ENCODE measurements around the gene SGMS1. TPM values are rescaled to one million over a fixed set of nuclear protein-coding genes. Genes with fewer than 3 reads are reported as not detected.

Gene SGMS1
- total RNA-seq, 1 experiment from 2014 or later: 31.8 TPM

DNA sequence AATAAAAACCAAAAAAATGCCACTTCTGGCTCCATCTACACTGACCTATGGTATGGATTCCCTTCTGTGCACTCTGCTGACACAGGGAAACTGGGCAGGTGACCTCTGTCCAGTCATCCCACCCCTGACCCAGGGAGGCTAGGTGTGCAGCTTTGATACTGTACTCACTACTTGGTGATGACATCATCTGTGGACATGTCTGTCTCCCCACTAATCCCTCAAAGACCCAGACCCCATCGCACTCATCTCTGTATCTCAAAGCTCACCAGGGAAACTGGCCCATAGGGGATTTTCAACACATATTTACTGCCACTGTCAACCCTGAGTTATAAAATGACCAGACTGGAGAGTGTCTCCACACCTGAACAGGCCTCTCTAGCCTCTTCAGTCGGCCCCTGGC lies 10.6 kb downstream of the SGMS1 start:
- no peak for DNase-seq (ENCODE audit: low read depth)

DNA sequence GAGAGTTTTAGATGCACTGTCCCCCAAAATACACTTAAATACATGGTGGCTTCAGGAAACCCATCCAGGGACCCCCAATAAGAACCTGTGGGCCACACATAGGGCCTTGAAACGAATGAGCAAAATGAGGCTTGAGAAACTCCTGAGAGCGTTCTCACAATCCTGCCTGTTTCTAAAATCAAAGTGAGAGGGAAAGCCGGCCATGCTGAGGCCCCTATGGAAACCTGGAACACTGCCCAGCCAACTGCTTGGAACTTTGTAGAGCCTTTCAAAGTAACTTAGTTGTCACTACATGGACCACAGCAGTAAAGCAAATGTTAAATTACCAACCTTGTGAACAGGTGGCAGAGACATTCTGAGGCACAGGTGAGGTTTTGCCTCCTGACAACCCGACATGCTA lies 13.4 kb downstream of the SGMS1 start:
- DNase-seq (ENCODE audit: low read depth): no peak

DNA sequence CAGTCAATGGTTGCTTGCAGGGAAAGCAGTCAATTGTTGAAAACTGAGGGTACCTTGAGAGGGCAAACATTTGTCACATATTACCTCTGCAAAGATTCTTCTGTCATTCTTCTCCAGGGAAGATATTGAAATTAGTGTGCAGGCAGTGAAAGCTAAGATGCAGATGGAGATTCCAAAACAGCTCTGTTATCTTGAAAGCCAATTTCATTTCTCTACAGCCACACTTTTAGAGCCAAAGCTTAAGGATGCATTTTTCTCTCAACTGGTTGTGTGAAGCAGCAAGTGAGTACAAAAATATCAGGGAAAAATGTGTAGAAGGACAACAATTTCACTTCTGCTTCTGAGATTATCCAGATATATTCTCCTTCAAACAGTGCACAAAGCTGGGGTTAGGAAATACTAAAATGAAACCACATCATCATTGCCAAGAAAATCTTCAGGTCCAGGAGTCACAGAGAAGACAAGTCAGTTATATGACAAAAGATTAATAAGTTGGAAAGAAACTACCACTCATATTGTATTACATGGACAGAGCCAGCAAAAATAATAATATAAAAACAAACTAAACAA lies 16.3 kb downstream of the SGMS1 start:
- DNase-seq (ENCODE audit: low read depth): no peak

DNA sequence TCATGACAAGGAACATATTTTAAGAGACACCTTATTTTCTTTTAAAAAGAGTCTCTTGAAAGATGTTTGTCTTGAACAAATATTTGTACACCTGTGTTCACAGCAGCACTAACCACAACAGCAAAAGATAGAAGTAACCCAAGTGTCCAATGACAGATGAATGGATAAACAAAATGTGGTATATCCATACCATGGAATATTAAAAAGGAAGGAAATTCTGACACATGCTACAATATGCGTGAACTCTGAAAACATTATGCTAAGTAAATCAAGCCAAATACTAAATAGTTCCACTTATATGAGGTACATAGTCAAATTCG lies 17.8 kb downstream of the SGMS1 start:
- DNase-seq (ENCODE audit: low read depth): no peak

DNA sequence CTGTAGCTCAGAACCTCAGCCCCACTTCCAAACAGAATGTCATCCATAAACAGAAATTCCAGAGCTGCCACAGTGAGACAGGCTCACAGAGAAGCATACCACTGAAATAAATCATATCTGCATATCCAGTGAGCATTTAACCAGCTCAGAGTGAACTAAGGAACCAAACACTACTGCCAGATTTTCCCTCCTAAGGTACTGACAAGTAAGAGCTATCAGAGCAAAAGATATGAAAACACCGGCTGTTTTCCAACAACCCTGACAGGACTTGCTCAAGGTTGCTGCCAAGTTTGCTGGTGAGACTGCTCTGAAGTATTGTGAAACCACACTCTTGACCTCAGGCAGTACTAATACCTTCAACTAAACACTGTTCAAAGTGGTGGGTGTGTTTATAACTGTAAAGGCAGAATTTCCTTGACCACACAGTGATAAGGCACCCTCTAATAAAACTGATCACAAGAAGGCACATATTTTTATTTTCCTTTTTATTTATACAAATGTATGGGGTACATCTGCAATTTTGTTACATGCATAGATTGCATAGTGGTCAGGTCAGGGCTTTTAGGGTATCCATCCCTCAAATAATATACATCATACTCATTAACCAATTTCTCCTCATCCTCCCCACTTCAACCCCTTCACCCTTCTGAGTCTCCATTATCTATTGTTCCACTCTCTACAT lies 18.3 kb downstream of the SGMS1 start:
- peak; percentile 91 for DNase-seq (ENCODE audit: low read depth)

DNA sequence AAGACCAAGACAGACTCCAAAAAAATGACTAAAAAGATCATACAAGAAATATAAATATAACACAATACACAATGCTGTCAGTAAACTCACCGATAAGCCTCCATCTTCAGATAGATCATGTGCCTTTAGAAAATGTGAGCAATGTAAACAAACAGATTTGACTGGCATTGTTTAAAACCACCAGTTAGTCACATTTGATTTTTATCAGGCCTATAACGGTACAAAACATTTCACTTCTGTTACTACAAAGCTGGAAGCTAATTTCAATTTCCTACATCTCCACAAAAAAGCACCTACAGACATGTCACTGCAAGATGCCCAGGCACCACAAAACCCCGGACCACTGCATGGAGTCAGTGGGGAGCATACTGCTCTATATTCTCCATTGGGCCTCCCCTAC lies 18.9 kb downstream of the SGMS1 start:
- peak; percentile 47 for DNase-seq (ENCODE audit: low read depth)

DNA sequence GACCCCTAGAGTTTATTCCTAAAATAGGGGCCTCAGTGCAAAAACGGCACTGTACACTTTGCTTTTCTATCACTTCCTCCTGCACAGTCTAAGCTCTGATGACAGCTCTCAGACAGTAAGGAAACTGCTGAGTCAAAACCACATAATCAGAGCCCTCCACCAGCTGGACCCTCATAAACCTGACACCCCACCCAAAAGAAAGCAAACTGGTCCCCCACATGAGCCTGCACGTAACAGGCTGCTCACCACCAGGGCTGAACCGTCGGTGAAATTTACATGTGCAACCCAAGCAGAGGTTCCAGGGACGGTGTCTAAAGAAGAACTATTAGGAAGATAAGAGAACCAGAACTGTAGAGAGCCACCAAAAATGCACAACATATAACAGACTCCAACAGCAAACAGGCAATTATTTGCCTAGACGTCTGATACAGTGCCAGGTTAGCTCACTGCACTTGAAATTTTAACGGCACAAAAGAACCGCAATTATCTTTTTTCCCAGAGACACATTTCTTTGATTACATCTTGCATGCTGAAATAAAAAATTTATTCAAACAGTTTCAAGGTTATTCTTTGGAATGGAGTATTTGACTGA lies 19.6 kb downstream of the SGMS1 start:
- DNase-seq (ENCODE audit: low read depth): no peak

DNA sequence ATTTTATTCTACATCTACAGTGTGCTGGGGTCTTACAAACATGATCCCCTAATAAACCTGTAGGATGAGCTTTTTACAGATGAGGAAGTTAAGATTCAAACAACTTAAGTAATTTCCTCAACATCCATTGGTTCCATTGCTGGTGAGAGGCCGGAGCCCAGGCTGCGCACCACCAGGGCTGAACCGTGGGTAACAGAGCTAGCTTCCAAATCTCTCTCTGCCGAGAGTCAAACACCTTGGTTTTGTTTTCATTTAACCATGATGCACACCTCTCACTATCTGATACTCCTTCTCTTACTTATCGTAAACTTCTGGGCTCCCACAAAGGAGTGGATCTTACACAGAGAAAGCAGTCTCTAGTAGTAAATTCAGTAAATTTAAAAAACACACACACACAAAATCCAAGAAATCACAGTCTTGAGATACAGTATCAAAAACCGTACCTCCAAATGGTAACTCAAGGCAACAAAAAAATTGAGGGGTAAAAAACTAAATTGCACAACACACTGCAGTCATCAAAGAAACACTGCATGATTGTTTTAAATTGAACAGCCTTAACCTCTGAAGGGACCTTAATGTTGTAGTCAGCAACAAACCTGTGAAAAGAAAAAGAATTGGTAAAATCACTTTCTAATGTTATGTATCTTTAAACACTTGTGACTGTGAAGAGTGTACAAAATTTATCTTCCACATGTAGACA lies 20.5 kb downstream of the SGMS1 start:
- DNase-seq (ENCODE audit: low read depth): no peak

DNA sequence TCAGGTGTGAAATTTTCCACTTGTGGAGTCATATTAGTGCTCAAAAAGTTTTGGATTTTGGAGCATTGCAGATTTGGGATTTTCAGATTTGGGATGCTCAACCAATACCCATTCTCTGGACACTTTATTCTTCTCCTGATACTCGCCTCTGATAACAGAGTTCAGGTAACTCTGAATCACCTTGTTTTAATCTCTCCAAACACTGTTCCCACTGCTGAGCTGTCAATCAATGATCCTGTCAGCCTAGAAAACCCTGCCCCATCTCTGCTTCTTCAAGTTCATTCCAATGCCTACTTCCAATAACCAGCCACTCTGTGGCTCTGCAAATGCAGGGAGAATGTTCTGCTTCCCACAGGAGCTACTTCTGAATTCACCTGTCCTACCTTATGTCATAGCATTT lies 21.8 kb downstream of the SGMS1 start:
- no peak for DNase-seq (ENCODE audit: low read depth)

DNA sequence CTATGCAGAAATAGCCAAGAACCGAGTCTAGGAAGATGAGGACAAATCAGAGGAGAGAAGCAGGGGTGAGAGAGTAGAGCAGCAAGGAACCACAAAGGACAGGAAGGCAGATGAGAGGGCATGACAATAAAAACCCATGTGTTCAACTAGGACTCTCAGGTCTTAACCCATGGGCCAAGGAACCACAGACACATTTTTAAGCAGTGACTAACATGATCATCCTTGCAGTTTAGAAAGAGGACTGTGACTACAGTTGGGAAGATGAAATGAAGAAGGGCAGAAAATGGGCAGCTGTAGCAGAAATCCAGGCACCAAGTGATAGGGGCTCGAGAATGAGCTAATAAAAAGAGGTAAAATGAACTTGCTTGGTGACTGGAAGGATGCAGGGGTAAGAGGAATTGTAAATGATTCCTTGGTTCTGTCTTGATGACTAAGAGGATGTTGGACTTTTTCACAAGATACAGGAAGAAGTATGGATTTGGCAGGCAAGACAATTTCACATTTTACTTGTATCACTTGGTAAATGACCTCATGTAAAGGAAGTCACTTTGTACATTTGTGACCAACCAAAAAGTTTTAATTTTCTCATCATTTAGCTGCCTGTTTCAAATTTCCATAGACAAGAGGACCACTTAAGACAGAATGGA lies 22.8 kb downstream of the SGMS1 start:
- peak; percentile 90 for DNase-seq (ENCODE audit: low read depth)

DNA sequence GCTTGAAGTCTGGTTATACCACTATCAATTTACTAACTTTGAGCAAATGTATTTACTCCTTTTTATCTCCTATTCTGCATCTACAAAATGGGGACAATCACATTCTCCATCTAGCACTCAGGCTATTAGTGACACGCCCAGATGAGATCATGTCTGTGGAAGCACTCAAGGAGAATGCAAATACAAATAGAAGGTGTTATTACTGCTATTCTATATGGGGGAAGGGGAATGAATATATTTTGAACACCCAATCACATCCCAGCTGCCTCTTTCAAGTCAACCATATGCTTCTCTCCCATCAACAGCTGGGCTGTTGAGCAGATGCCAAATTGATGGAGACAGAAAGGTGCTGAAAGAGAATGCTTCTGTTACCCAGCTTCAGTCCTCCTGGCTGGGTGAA lies 23.5 kb downstream of the SGMS1 start:
- peak; percentile 50 for DNase-seq (ENCODE audit: low read depth)

DNA sequence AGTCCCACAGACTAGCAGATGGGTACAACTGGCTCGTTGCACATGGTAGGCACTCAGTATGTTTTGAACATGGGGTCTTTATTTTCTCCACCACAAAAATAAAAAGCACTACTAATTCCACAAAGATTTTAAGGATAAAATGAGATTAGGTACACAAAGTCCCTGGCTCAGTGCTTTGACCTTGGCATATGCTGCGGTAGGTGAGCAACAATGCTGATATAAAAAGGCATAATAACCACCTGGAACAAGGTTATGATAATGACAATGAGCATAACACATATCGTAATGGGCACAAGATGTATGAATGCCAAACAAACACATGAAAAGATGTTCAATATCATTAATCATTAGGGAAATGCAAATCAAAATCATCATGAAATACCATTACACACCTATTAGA lies 26.9 kb downstream of the SGMS1 start:
- no peak for DNase-seq (ENCODE audit: low read depth)

DNA sequence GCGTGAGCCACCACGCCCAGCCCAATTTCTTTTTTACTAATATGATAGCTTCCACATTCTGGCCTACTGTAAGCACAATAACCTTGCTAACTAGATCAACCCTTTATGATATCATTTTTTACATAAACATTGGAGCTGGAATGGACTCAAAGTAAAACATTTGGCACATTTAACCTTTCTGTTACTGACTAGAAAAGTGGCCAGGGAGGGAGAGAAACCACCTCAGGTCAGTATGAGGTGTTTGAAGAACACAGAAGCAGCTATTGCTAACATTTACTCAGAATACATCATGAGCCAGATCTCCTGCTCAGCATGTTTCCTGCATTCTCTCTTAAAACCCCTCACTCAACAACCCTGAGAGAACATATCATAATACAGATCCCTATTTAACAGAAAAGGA lies 27.3 kb downstream of the SGMS1 start:
- no peak for DNase-seq (ENCODE audit: low read depth)

DNA sequence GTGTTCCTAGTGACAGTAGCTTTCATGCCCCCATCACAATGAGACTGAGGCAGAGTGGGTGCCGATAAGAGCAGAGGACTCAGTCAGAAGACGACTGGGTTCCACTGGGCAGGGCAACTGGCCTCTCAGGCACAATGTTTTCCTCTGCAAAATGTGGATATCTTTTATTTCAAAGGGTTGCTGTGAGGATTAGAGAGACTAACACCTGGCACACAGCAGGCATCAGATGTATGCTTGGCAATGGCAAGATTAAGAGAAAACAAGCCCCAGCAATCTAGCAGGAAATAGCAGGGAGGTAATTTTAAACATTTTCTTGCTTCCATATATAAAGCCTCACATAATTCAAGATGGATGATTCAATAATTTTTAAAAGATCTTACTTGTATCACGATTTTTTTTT lies 28.0 kb downstream of the SGMS1 start:
- no peak for DNase-seq (ENCODE audit: low read depth)

DNA sequence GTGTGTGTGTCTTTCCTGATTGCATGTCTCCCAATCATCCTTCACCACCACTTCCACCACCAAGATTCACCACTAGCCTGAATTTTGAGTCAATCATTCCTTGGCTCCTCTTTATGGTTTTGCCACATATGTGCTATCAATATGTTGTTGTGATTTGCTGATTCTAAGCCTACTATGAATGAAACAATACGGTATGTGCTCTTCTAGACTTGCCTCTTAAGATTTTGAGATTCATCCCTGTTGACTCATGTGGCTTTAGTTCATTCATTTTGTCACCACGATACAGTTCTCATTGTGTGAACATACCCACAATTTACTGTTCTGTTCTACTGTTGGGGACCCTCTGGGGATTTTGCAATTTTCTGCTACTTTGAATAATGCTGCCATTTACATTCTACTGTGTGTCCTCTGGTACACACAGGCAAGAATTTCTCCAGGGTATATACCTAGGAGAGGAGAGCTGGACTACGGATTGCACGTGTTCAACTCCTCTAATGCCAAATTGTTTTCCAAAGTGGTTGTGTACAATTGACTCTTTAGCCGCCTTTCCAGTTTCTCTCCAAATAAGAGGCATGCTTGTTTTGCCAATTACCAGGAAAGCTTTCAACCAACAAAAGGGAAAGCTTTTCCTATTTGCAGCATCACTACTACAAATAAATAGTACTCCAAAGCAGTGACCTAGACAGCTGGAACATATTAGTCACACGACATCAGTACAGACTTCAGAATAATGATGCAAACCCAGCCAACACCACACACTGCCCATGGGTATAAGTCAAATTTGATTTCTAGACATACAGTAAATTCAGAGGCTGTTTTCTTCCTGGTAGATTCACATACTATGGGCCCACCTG lies 30.0 kb downstream of the SGMS1 start:
- DNase-seq (ENCODE audit: low read depth): peak; percentile 88

DNA sequence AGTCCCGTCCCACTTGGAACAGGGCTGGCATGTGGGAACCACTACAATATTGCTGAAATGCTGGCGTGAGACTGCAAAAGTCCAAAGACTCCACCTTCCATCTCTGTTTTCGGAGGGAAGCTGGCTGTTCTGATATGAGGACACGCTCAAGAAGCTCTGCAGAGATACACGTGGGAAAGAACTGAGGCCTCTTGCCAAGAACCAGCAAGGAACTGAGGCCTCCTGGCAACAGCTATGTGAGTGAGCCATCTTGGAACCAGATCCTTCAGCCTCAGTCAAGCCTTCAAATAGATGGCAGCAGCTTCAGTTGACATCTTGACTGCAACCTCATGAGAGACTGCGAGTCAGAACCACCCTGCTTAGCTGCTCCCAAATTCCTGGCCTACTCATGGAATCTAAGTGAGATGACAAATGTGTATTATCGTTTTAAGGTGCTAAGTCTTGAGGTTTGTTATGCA lies 30.8 kb downstream of the SGMS1 start:
- DNase-seq (ENCODE audit: low read depth): no peak

DNA sequence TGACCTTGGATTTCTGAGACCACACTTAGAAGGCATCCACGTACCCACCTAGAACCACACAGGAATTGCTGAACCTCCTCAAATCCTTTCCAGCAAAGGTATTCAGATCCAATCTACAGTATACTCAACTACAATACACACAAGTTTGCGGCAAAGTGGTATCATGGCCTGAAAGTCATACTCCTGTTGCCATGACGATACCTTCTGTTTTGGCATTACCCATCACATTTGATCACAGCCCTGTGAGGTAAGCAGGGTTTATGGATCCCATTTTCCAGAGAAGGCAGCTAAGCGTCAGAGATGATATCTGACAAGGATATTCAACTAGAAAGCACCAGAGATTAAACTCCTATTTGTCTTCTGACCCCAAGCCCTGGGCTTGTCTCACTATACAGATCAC lies 32.8 kb downstream of the SGMS1 start:
- no peak for DNase-seq (ENCODE audit: low read depth)

DNA sequence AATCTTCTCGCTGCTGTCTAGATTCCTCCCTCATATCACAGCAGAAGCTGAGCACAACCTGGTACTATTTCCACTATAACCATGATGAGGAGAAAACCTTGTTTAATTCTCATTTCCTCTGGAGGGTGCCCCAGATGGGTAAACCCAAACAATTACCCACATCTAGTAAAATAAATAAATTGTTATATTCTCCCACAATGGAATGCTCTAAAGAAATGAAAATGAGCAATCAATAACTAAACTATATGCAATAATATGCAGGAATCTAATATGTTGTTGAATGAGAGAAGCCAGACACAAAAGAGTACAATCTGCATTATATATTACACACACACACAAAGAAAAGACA lies 37.0 kb downstream of the SGMS1 start:
- DNase-seq (ENCODE audit: low read depth): no peak

DNA sequence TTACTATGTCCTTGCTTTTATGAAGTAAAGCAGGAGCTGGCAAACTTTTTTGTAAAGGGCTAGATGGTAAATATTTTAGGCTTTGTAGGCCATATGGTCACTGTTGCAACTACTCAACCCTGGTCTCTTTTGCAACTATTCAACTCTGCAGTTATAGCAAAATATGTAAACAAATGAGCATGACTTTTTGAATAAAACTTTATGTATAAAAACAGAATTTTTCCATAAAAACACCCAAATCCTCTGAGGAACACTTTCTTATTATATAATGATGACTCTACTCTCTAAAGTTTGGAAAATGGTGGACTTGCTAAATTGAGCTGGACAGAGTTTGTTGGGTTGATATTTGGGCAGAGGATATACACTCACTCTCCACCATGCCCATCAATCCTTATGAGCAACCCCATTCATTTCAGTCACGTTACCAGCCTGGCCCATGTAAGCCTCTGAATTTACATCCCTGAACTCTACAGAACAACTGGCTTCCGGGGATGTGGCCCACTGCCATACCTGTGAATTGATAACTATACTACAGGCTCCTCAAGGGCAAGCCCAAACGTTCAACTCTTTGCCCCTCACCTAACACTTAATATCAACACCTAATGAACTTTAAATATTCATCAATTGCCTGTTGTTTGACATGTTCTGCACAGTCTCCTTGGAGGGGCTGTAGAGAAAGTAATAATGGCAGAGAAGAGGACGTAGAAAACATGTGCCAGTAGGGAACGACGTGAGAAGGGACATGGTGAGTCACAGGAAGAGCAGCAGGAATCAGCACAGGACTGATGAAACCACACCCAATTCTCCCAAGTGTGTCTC lies 37.6 kb downstream of the SGMS1 start:
- peak; percentile 79 for DNase-seq (ENCODE audit: low read depth)
